Retinal pigment epithelial cell (primary cell): ENCODE results near the gene FBXO9.

Experiments used
- DNase-seq: peaks from one replicate; pipeline ENCODE4 v3.0.0-alpha.2; 2010; ENCODE audit warnings: low read depth
- H3K4me3 ChIP-seq: 2 replicates; pipeline ENCODE4 v1.5.1; 2011; ENCODE audit warnings: mild to moderate bottlenecking, low read length, control low read depth, moderate library complexity
- CTCF ChIP-seq: conservative IDR thresholded peaks from 2 replicates; pipeline ENCODE4 v1.5.1; 2011; ENCODE audit warnings: low read depth, low read length, control low read depth, inconsistent platforms

FBXO9 gene

GRCh38 chr6:53065266-53066076 lies at the start of gene FBXO9:
Gene FBXO9 (plus strand): TSS chr6:53065404. CDS start chr6:53065790, 386 bp downstream.
- H3K4me3 ChIP-seq = peak within 1 kb of the TSS; percentile 91
- no peak for DNase-seq
- TF ChIP-seq CTCF = no peak

GRCh38 chr6:53015486-53015885 lies 49.7 kb upstream of the FBXO9 start:
- no peak overlapping the region for H3K4me3 ChIP-seq
- TF ChIP-seq CTCF = no peak
- DNase-seq = no peak

- no peak overlapping the region for H3K4me3 ChIP-seq
- TF ChIP-seq CTCF = no peak
- no peak for DNase-seq
Observed at GRCh38 chr6:53018446-53018845, 46.8 kb upstream of the FBXO9 start.

- no peak overlapping the region for H3K4me3 ChIP-seq
- TF ChIP-seq CTCF = no peak
- DNase-seq = no peak
Observed at GRCh38 chr6:53020005-53020744, 45.0 kb upstream of the FBXO9 start.

- TF ChIP-seq CTCF = no peak
- no peak overlapping the region for H3K4me3 ChIP-seq
- no peak for DNase-seq
Observed at GRCh38 chr6:53023323-53023722, 41.9 kb upstream of the FBXO9 start.

GRCh38 chr6:53026526-53026925 lies 38.7 kb upstream of the FBXO9 start:
- no peak overlapping the region for H3K4me3 ChIP-seq
- DNase-seq = no peak
- TF ChIP-seq CTCF = no peak
